Pulmonary artery endothelial cell (primary cell): ENCODE results near the gene RPSA. TPM values are rescaled to one million over a fixed set of nuclear protein-coding genes. Genes with fewer than 3 reads are reported as not detected.
"Not testable (repeated sequence)": the region's sequence is repeated elsewhere in the genome, so short reads cannot be mapped to it uniquely, and the experiment has no call there.

ENCODE experiments used
- DNase-seq: peaks from one replicate; pipeline ENCODE4 v3.0.0-alpha.2; 2011; ENCODE audit warnings: low read depth, low spot score
- total RNA-seq: library from RNA; depleted of rRNA; stranded (reverse); fragments of >200 nt; gene quantifications from 2 replicates; pipeline ENCODE4 v1.2.3, GENCODE V29; 2014

The RPSA gene
- total RNA-seq, 1 donor from 2014 or later: 1,412 TPM

GRCh38 chr3:39419742-39420315, 13.3 kb downstream of the RPSA start:
- DNase-seq: no peak

DNA sequence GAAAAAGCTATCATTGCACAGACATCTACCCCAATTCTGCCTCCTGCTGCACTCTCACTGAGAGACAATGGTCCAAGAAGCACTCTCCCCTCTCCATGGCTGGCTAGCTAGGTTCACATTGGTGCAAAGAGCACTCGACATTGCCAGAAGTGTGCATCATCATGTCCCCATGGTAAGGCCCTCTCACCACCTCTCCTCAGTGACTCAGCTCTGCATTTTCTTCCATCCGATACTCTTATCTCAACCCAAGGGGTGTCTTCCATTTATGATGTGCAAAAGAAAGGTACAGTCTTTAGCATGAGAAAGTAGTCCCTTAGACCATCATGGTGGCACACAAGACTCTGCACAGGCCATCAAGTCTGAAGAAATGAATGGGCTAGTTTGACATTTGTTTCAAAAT, 14.0 kb downstream of the RPSA start:
- DNase-seq: no peak

DNA sequence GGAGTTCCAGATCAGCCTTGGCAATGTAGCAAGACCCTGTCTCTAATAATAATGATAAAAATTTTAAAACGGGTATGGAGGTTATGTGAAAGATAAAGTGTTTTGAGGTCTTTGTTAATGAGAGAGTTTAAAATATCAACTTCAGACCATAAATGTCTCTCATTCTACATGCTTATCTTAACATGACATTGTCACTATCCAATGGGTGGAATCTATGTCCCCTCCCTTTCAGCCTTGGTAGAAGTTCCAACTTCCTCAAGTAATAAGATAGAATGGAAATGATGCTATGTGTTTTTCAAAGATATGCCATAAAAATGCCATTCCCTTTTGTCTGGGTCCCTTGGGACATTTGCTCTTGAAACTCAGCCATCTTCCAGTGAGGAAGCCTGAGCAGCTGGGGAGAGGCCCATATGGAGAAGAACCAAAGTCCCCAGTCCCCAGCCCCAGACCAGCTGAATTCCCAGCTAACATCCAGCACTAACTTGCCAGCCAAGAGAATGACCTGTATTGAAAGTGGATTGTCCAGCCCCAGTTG, 17.0 kb downstream of the RPSA start:
- DNase-seq: no peak

DNA sequence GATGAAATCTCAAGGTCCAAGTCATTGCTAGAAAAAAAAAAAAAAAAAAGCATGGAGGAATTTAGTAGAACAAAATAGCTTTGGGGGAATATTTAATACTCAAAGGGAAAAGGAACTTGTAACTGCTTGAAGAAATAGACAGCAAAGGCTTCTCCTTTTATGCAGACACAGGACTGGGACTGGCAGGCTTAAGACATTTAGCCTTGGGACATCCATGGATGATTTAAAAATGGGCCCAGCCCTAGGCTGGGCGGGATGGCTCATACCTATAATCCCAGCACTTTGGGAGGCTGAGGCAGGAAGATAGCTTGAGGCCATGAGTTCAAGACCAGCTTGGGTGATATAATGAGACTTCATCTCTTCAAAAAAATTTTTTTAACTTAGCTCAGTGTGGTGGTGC, 19.8 kb downstream of the RPSA start:
- DNase-seq: no peak

GRCh38 chr3:39427506-39427905, 21.0 kb downstream of the RPSA start:
- DNase-seq: no peak

- DNase-seq: peak; percentile 67
Measured at GRCh38 chr3:39428745-39429201, 22.3 kb downstream of the RPSA start.

- DNase-seq: no peak
Measured at GRCh38 chr3:39429466-39429865, 22.9 kb downstream of the RPSA start.

- no peak for DNase-seq
Measured at GRCh38 chr3:39432342-39432741, 25.8 kb downstream of the RPSA start.

GRCh38 chr3:39433642-39434041, 27.1 kb downstream of the RPSA start:
- peak; percentile 41 for DNase-seq

- no peak for DNase-seq
Measured at GRCh38 chr3:39434574-39434973, 28.1 kb downstream of the RPSA start.

DNA sequence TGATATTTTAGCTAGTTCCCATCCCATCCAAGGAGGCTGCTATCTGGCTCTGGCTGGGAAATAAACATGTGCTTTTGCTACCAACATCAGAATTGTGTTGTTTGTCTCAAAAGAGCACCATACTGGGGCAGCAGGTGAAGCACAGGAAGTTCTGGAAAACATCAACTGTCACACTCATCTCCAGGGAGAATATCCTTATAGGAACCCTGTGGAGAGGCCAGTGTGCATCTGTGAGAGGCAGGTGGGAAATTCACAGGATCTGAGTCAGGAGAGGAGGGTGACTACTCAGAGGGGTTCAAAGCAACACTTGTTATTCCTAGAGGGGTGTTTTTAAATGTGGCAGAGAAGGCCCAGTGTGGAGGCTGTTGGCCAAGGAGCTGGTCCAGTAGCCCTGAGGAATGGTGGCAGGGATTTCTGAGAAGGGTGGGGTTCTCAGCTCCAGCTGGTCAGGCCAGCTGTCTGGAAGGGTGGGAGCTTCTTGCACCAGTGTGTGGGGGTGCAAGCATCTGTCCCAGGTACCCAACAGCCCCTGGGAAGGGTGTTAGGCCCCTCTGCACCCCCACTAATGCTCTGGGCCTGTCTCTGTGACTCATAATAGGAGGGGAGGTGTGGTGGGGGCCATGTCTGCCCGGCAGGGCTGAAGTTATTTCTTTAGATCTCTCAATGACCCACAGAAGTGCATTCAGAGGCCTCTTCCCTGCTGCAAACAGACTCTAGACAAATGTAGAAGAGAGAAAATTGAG, 28.7 kb downstream of the RPSA start:
- DNase-seq: no peak

- DNase-seq: no peak
Measured at GRCh38 chr3:39438880-39439279, 32.4 kb downstream of the RPSA start.

DNA sequence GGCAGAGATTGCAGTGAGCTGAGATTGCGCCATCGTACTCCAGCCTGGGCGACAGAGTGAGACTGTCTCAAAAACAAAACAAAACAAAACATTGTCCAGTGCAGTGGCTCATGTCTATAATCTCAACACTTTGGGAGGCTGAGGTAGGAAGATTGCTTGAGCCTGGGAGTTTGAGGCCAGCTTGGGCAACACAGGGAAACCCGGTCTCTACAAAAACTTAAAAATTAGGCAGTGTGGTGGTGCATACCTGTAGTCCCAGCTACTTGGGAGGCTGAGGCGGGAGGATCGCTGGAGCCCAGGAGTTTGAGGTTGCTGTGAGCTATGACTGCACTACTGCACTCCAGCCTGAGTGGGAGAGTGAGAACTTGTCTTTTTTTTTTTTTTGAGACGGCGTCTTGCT, 33.8 kb downstream of the RPSA start:
- no peak for DNase-seq

- DNase-seq: no peak
Measured at GRCh38 chr3:39443530-39443929, 37.0 kb downstream of the RPSA start.

DNA sequence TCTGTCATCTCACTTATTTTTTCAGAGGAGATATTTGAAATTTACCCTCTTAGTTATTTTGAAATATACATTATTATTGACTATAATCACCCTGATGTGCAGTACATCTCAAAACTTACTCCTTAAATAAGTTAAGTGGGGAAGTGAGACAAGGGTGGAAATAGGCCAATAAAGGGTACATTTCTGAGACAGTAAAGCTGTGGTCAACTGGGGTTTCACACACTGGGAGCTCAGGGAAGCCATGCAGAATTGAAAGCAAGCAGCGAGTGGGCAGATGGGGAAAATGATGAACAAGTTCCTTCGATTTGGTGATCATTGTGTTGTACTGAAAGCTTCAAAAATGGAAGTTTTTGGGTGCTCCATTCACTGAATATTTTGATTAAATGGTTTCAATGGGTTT, 39.4 kb downstream of the RPSA start:
- no peak for DNase-seq

- no peak for DNase-seq
Measured at GRCh38 chr3:39446444-39446843, 39.9 kb downstream of the RPSA start.

DNA sequence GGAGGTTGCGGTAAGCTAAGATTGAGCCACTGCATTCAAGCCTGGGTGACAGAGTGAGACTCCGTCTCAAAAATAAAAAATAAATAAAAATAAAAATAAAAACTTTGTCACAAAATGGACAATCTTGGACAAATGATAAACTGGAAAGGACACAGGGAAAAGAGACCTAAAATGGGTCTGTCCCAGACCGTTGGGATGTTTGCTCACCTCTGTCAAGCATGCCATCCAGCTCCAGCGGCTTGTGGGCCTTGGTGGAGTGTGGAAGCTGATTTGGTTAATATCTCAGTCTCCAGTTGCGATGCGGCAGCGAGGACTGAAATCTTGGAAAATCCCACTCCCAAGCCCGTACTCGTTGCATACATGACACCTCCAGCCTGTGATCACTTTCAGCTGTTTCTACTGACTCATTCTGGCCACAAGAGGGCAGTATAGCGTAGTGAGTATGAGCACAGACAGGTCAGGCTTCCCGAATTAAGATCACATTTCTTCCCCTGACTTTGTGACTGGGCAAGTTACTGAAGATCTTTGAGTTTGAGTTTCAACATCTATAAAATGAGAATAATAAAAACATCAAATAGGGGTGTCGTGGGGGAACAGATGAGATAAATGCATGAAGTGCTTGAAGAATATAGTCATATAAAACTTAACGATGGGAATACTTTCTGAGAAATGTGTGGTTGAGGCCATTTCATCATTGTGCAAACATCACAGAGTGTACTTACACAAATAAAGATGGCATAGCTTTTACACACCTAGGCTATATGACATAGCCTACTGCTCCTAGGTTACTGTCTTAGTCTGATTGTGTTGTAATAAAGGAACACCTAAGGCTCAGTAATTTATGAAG, 41.3 kb downstream of the RPSA start:
- peak; percentile 57 for DNase-seq

DNA sequence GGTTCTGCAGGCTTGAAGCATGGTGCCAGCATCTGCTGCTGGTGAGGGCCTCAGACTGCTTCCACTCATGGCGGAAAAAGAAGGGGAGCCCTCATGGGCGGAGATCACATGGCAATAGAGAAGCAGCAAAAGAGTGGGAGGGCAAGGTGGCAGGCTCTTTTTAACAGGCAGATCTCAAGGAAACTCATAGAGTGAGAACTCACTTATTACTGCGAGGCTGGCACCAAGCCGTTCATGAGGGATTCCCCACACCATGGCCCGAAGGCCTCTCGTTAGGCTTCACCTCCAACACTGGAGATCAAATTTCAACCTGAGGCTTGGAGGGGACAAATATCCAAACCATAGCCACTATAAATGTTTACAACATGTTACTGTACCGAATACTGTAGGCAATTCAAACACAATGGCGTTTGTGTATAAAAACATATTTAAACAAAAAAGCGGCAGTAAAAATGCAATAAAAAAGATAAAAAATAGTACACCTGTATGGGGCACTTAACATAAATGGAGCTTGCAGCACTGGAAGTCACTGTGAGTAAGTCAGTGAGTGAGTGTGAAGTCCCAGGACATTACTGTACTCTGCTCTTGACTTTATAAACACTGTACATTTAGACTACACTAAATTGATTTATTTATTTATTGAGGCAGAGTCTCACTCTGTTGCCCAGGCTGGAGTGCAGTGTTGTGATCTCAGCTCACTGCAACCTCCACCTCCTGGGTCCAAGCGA, 42.1 kb downstream of the RPSA start:
- DNase-seq: no peak

- DNase-seq: no peak
Measured at GRCh38 chr3:39449796-39450195, 43.3 kb downstream of the RPSA start.

- DNase-seq: no peak
Measured at GRCh38 chr3:39453134-39453533, 46.6 kb downstream of the RPSA start.

GRCh38 chr3:39453872-39454271, 47.4 kb downstream of the RPSA start:
- not testable (repeated sequence) for DNase-seq
